HCT116 (cell line): Measurements from ENCODE around the gene LRP1B. TPM values are rescaled to one million over a fixed set of nuclear protein-coding genes. Genes with fewer than 3 reads are reported as not detected.

Experiments used
- ATAC-seq: fragments of 200-7000 bp; cut with Tn5 transposase; 2 replicates; pipeline ENCODE4 v1.9.1; 2020; ENCODE audit warnings: mild to moderate bottlenecking, moderate library complexity
- BruUV-seq: library from RNA; stranded (reverse); fragments of 400-500 nt; replicated peaks from 2 replicates; lab custom pipeline; 2021; lab: Mats Ljungman, UMichigan
- CTCF ChIA-PET: fragments of 300-600 bp; sonication (Branson Sonifier 250); formaldehyde crosslinking; loops from one replicate; lab custom pipeline; 2021; ENCODE audit warnings: antibody characterized with exemption; lab: Charles Lee
- POLR2A ChIA-PET: fragments of 300-600, 350-600 bp; sonication (Branson Sonifier 250); formaldehyde crosslinking; loops from one replicate; lab custom pipeline; 2021; ENCODE audit warnings: antibody characterized with exemption; lab: Charles Lee
- RAD21 ChIA-PET, 2 experiments: fragments of 300-600 bp; sonication (Branson Sonifier 250); formaldehyde crosslinking; loops; one replicate each; lab custom pipeline; 2023; ENCODE audit warnings: low total read pairs in 2 of 2; ENCODE audit not compliant: uncharacterized antibody in 2 of 2, unreplicated experiment in 2 of 2, low non-redundant PET in 1 of 2; lab: Charles Lee
- DNase-seq: peaks from one replicate; pipeline ENCODE4 v3.0.0-alpha.2; 2010; ENCODE audit warnings: low read depth, low spot score
- H2AFZ ChIP-seq: fragments of 200-600 bp; shearing (Covaris generic), sonication (generic); 2 replicates; pipeline ENCODE4 v1.6.1; 2017; ENCODE audit warnings: low read depth, mixed run types, mixed read lengths, antibody characterized with exemption, low read length; ENCODE audit not compliant: poor library complexity, severe bottlenecking
- H3K27ac ChIP-seq: 2 replicates; pipeline ENCODE4 v1.5.1; 2012; ENCODE audit warnings: low read depth, low read length
- H3K27me3 ChIP-seq: fragments of 200-600 bp; sonication (generic); 2 replicates; pipeline ENCODE4 v1.6.1; 2016; ENCODE audit warnings: mixed run types, low read length, mixed read lengths; ENCODE audit not compliant: insufficient read depth
- H3K36me3 ChIP-seq, 2 experiments: fragments of 200-500 bp in 1 of 2; fragments of 200-600 bp in 1 of 2; sonication (Bioruptor generic) in 1 of 2; sonication (generic) in 1 of 2; 2 replicates each; pipeline versions ENCODE4 v1.5.1 to v1.6.1; 2014 to 2016; ENCODE audit warnings: low read length in 2 of 2, inconsistent platforms in 1 of 2, mixed read lengths in 1 of 2, mixed run types in 1 of 2; ENCODE audit not compliant: insufficient read depth in 2 of 2, control insufficient read depth in 1 of 2
- H3K4me1 ChIP-seq, 2 experiments: fragments of 200-600 bp in 1 of 2; sonication (generic) in 1 of 2; 2 replicates each; pipeline versions ENCODE4 v1.5.1 to v1.6.1; 2012 to 2017; ENCODE audit warnings: low read length in 2 of 2, inconsistent platforms in 1 of 2, mild to moderate bottlenecking in 1 of 2, mixed read lengths in 1 of 2, mixed run types in 1 of 2, moderate library complexity in 1 of 2; ENCODE audit not compliant: insufficient read depth in 2 of 2, control insufficient read depth in 1 of 2
- H3K4me2 ChIP-seq: fragments of 200-600 bp; sonication (generic); 2 replicates; pipeline ENCODE4 v1.6.1; 2017; ENCODE audit warnings: mixed run types, low read length, mixed read lengths
- H3K4me3 ChIP-seq, 2 experiments: fragments of 200-600 bp in 1 of 2; sonication (generic) in 1 of 2; replicated peaks in 1 of 2; 2 replicates each; pipeline ENCODE4 v1.5.1; 2011 to 2016; ENCODE audit warnings: low read length in 2 of 2, control low read depth in 1 of 2, low read depth in 1 of 2, mild to moderate bottlenecking in 1 of 2, mixed read lengths in 1 of 2, mixed run types in 1 of 2
- H3K79me2 ChIP-seq: fragments of 200-600 bp; sonication (generic); 2 replicates; pipeline ENCODE4 v1.6.1; 2017; ENCODE audit warnings: mild to moderate bottlenecking, mixed run types, low read length, moderate library complexity, mixed read lengths; ENCODE audit not compliant: insufficient read depth
- H3K9ac ChIP-seq: fragments of 200-600 bp; sonication (generic); 2 replicates; pipeline ENCODE4 v1.6.1; 2016; ENCODE audit warnings: low read length, mixed read lengths
- H3K9me2 ChIP-seq: fragments of 200-600 bp; sonication (generic), shearing (Covaris generic); 2 replicates; pipeline ENCODE4 v1.6.1; 2017; ENCODE audit warnings: mixed run types, mild to moderate bottlenecking, moderate library complexity; ENCODE audit not compliant: insufficient read depth
- H3K9me3 ChIP-seq, 2 experiments: fragments of 200-500 bp in 1 of 2; fragments of 200-600 bp in 1 of 2; sonication (Bioruptor generic) in 1 of 2; sonication (generic) in 1 of 2; 2 replicates each; pipeline ENCODE4 v1.6.1; 2014 to 2017; ENCODE audit warnings: low read length in 2 of 2, mixed read lengths in 2 of 2, inconsistent platforms in 1 of 2, low read depth in 1 of 2, mild to moderate bottlenecking in 1 of 2, mixed run types in 1 of 2, moderate library complexity in 1 of 2; ENCODE audit not compliant: control insufficient read depth in 1 of 2, insufficient read depth in 1 of 2
- H4K20me1 ChIP-seq: fragments of 200-600 bp; sonication (generic), shearing (Covaris generic); 2 replicates; pipeline ENCODE4 v1.6.1; 2017; ENCODE audit warnings: mixed run types, mild to moderate bottlenecking, moderate library complexity; ENCODE audit not compliant: insufficient read depth
- EGR1 ChIP-seq: IDR thresholded peaks from 2 replicates; pipeline ENCODE4 v1.6.1; 2012; ENCODE audit warnings: low read depth
- ELF1 ChIP-seq: IDR thresholded peaks from 2 replicates; pipeline ENCODE4 v1.6.1; 2012; ENCODE audit warnings: low read depth, borderline replicate concordance
- EZH2phosphoT487 ChIP-seq: fragments of 200-600 bp; IDR thresholded peaks from 2 replicates; pipeline ENCODE4 v1.6.1; 2018; ENCODE audit warnings: antibody characterized with exemption, borderline replicate concordance
- POLR2A ChIP-seq: IDR thresholded peaks from 2 replicates; pipeline ENCODE4 v1.7.0; 2011; ENCODE audit warnings: borderline replicate concordance; ENCODE audit not compliant: insufficient read depth, insufficient read length; ENCODE audit errors: extremely low read depth
- POLR2AphosphoS5 ChIP-seq: IDR thresholded peaks from 2 replicates; pipeline ENCODE4 v1.6.1; 2011; ENCODE audit warnings: mild to moderate bottlenecking, low read depth, low read length, moderate library complexity
- RAD21 ChIP-seq: IDR thresholded peaks from 2 replicates; pipeline ENCODE4 v1.6.1; 2012; ENCODE audit warnings: low read depth, mild to moderate bottlenecking
- SIN3A ChIP-seq: IDR thresholded peaks from 2 replicates; pipeline ENCODE4 v1.6.1; 2012; ENCODE audit warnings: low read depth
- ZBTB33 ChIP-seq: IDR thresholded peaks from 2 replicates; pipeline ENCODE4 v1.6.1; 2011; ENCODE audit warnings: mild to moderate bottlenecking, low read length, moderate library complexity; ENCODE audit not compliant: insufficient replicate concordance; ENCODE audit errors: extremely low read depth
- ZFX ChIP-seq: fragments of 450-650 bp; IDR thresholded peaks from 2 replicates; pipeline ENCODE4 v1.6.1; 2017
- ZNF274 ChIP-seq: fragments of 200-500 bp; sonication (Bioruptor generic); IDR thresholded peaks from 2 replicates; pipeline ENCODE4 v1.6.1; 2014; ENCODE audit warnings: mild to moderate bottlenecking, low read depth, low read length, inconsistent platforms
- intact Hi-C: fragments of 100-400 bp; cut with micrococcal nuclease; formaldehyde crosslinking; loops from 2 replicates; pipeline ENCODE4 v1.10.0; 2022
- total RNA-seq: library from RNA; stranded (reverse); gene quantifications from one replicate; pipeline ENCODE4 v1.2.1, GENCODE V29; 2021; ENCODE audit not compliant: unreplicated experiment

LRP1B gene
- total RNA-seq, 1 experiment from 2014 or later: 0.34 TPM

GRCh38 chr2:142012797-142013196 is 118.0 kb downstream of the LRP1B start:
- Histone ChIP-seq H4K20me1 (no peaks in the 10 kb centered on the region), H3K9ac (no peak overlapping the region), H3K27ac (no peak overlapping the region), H3K79me2 (no peaks in the 10 kb centered on the region), H2AFZ (no peak overlapping the region), H3K4me1 (no peaks in the 10 kb centered on the region), H3K4me2 (no peak overlapping the region), H3K9me3 (no peaks in the 10 kb centered on the region), H3K36me3 (no peaks in the 10 kb centered on the region), H3K4me3 (no peak overlapping the region), H3K9me2 (no peaks in the 10 kb centered on the region), H3K27me3 (no peaks in the 10 kb centered on the region)
- ChIA-PET RAD21 (no interaction called here), CTCF (no interaction called here), POLR2A (no interaction called here)
- ATAC-seq (no peak), DNase-seq (no peak)
- no TSS peak for BruUV-seq
- no peak for TF ChIP-seq POLR2AphosphoS5
- no peak for TF ChIP-seq SIN3A
- TF ChIP-seq ZBTB33: no peak
- TF ChIP-seq RAD21: no peak
- no peak for TF ChIP-seq ZNF274
- TF ChIP-seq EZH2phosphoT487: no peak
- TF ChIP-seq ELF1: no peak
- no peak for TF ChIP-seq POLR2A
- TF ChIP-seq EGR1: no peak
- TF ChIP-seq ZFX: no peak
- intact Hi-C loops: no loop called here
